ENCODE data around the gene MAML2.

The MAML2 gene

GRCh38 chr11:95926726-95927125 is 416.3 kb downstream of the MAML2 start:
- no peak for DNase-seq

All from NCI-H69 (cell line).